GM23338 (cell line): ENCODE measurements around the gene FYN. TPM values are rescaled to one million over a fixed set of nuclear protein-coding genes. Genes with fewer than 3 reads are reported as not detected.

Experiments
- ATAC-seq: fragments of 200-7000 bp; cut with Tn5 transposase; 3 replicates; pipeline ENCODE4 v1.9.1; 2020
- DNase-seq: peaks from one replicate; pipeline ENCODE4 v3.0.0-alpha.2; 2015; ENCODE audit warnings: low spot score
- H2AFZ ChIP-seq: fragments of 200-600 bp; sonication (generic); 2 replicates; pipeline ENCODE4 v1.8.0; 2016; ENCODE audit warnings: antibody characterized with exemption, mild to moderate bottlenecking, moderate library complexity
- H3F3A ChIP-seq: fragments of 200-600 bp; sonication (generic); replicated peaks from 2 replicates; pipeline ENCODE4 v1.8.0; 2017; ENCODE audit warnings: antibody characterized with exemption, mixed run types, low read depth
- H3K27ac ChIP-seq: fragments of 200-600 bp; sonication (generic); 2 replicates; pipeline ENCODE4 v1.6.1; 2016; ENCODE audit warnings: low read depth
- H3K27me3 ChIP-seq: fragments of 200-600 bp; sonication (generic); 2 replicates; pipeline ENCODE4 v1.8.0; 2016; ENCODE audit warnings: mild to moderate bottlenecking, mixed run types, moderate library complexity; ENCODE audit not compliant: insufficient read depth
- H3K36me3 ChIP-seq: fragments of 200-600 bp; sonication (generic); 2 replicates; pipeline ENCODE4 v1.8.0; 2016; ENCODE audit warnings: mild to moderate bottlenecking; ENCODE audit not compliant: insufficient read depth
- H3K4me1 ChIP-seq: fragments of 200-600 bp; sonication (generic); 2 replicates; pipeline ENCODE4 v1.8.0; 2016; ENCODE audit warnings: mild to moderate bottlenecking, moderate library complexity; ENCODE audit not compliant: insufficient read depth
- H3K4me2 ChIP-seq: fragments of 200-600 bp; sonication (generic); 2 replicates; pipeline ENCODE4 v1.7.1; 2017; ENCODE audit warnings: mixed run types
- H3K4me3 ChIP-seq: fragments of 200-600 bp; sonication (generic); 2 replicates; pipeline ENCODE4 v1.6.1; 2016; ENCODE audit warnings: mixed run types
- H3K79me2 ChIP-seq: fragments of 200-600 bp; sonication (generic); replicated peaks from 2 replicates; pipeline ENCODE4 v1.8.0; 2017; ENCODE audit warnings: mild to moderate bottlenecking; ENCODE audit not compliant: insufficient read depth
- H3K9me2 ChIP-seq: fragments of 200-600 bp; sonication (generic); 2 replicates; pipeline ENCODE4 v1.8.0; 2017; ENCODE audit not compliant: insufficient read depth
- H4K20me1 ChIP-seq: fragments of 200-600 bp; sonication (generic); replicated peaks from 2 replicates; pipeline ENCODE4 v1.8.0; 2017; ENCODE audit warnings: mild to moderate bottlenecking; ENCODE audit not compliant: insufficient read depth
- H3K27ac Mint-ChIP-seq: 2 replicates; pipeline ENCODE4 v1.8.0; 2020; ENCODE audit warnings: inconsistent platforms, mild to moderate bottlenecking, moderate library complexity, mixed read lengths
- H3K27me3 Mint-ChIP-seq: 3 replicates; pipeline ENCODE4 v1.8.0; 2022; ENCODE audit warnings: low read depth, mild to moderate bottlenecking, moderate library complexity, mixed read lengths, inconsistent platforms; ENCODE audit not compliant: insufficient read depth, poor library complexity
- H3K36me3 Mint-ChIP-seq: 3 replicates; pipeline ENCODE4 v1.8.0; 2021; ENCODE audit warnings: low read depth, mild to moderate bottlenecking, inconsistent platforms, moderate library complexity, mixed read lengths
- H3K4me1 Mint-ChIP-seq: 3 replicates; pipeline ENCODE4 v1.8.0; 2020; ENCODE audit warnings: mild to moderate bottlenecking, inconsistent platforms, mixed read lengths
- H3K4me3 Mint-ChIP-seq: 3 replicates; pipeline ENCODE4 v1.8.0; 2021; ENCODE audit warnings: moderate library complexity, mild to moderate bottlenecking, inconsistent platforms, mixed read lengths
- H3K9me3 Mint-ChIP-seq: 3 replicates; pipeline ENCODE4 v1.8.0; 2020; ENCODE audit warnings: moderate library complexity, mild to moderate bottlenecking, inconsistent platforms, mixed read lengths
- CREB1 ChIP-seq: fragments of 250-450 bp; sonication (Bioruptor Pico); IDR thresholded peaks from 2 replicates; pipeline ENCODE4 v1.5.0; 2020; ENCODE audit warnings: low read depth, mild to moderate bottlenecking, moderate library complexity
- ETS1 ChIP-seq: IDR thresholded peaks from 2 replicates; pipeline ENCODE4 v1.6.1; 2016; ENCODE audit warnings: antibody characterized with exemption
- JUNB ChIP-seq: IDR thresholded peaks from one replicate; pipeline ENCODE4 v1.6.1; 2016; ENCODE audit warnings: antibody characterized with exemption; ENCODE audit not compliant: unreplicated experiment
- NANOG ChIP-seq: IDR thresholded peaks from 2 replicates; pipeline ENCODE4 v1.6.1; 2016; ENCODE audit warnings: antibody characterized with exemption, borderline replicate concordance
- REST ChIP-seq: IDR thresholded peaks from one replicate; pipeline ENCODE4 v1.6.1; 2018; ENCODE audit warnings: antibody characterized with exemption; ENCODE audit not compliant: unreplicated experiment
- polyA plus RNA-seq: library from polyadenylated mRNA; unstranded; fragments of >200 nt; fragmentation: Nextera tagmentation; extraction: Ambion mirVana; gene quantifications from 2 replicates; pipeline ENCODE4 v1.2.1, GENCODE V29; 2016
- total RNA-seq: library from RNA; depleted of rRNA; stranded (reverse); fragments of >200 nt; shearing (Covaris generic); gene quantifications from 2 replicates; pipeline ENCODE4 v1.2.3, GENCODE V29; 2014

FYN gene
- total and polyA plus RNA-seq, 2 experiments from 2014 or later, result 46.8 to 143 TPM

GRCh38 chr6:111914617-111915016, 41.4 kb upstream of the FYN start:
- Mint-ChIP-seq H3K27ac (no peak overlapping the region), H3K4me3 (no peak overlapping the region), H3K4me1 (peaks cover 3% of the 10 kb centered on the region; the same call in 1 of the 3 replicates), H3K36me3 (no peaks in the 10 kb centered on the region), H3K9me3 (no peaks in the 10 kb centered on the region; the same call in 2 of the 3 replicates), H3K27me3 (no peaks in the 10 kb centered on the region)
- H3K4me3 ChIP-seq, result no peak overlapping the region
- ATAC-seq, result no peak
- H3K4me1 ChIP-seq, result no peaks in the 10 kb centered on the region; the same call in 1 of the 2 replicates
- no peaks in the 10 kb centered on the region for H3K79me2 ChIP-seq
- H3K36me3 ChIP-seq, result no peaks in the 10 kb centered on the region
- no peak for TF ChIP-seq CREB1 (CRISPR knock-in tag)
- no peak for TF ChIP-seq JUNB
- TF ChIP-seq REST, result no peak
- no peak overlapping the region for H2AFZ ChIP-seq
- no peak for DNase-seq
- H3K27ac ChIP-seq, result no peak overlapping the region
- no peaks in the 10 kb centered on the region for H3F3A ChIP-seq
- no peaks in the 10 kb centered on the region for H3K27me3 ChIP-seq
- H3K9me2 ChIP-seq, result no peaks in the 10 kb centered on the region; the same call in 1 of the 2 replicates
- no peak overlapping the region for H3K4me2 ChIP-seq
- H4K20me1 ChIP-seq, result no peaks in the 10 kb centered on the region

- Mint-ChIP-seq H3K4me3 (no peak overlapping the region), H3K4me1 (peaks cover 13% of the 10 kb centered on the region), H3K27me3 (peaks cover 3% of the 10 kb centered on the region), H3K27ac (no peak overlapping the region), H3K9me3 (peaks cover 13% of the 10 kb centered on the region), H3K36me3 (peaks cover 9% of the 10 kb centered on the region; the same call in 2 of the 3 replicates)
- H3K4me1 ChIP-seq, result peaks cover 3% of the 10 kb centered on the region; the same call in 1 of the 2 replicates
- H3K79me2 ChIP-seq, result no peaks in the 10 kb centered on the region
- H3K27me3 ChIP-seq, result no peaks in the 10 kb centered on the region
- DNase-seq (no peak), ATAC-seq (no peak)
- H3K9me2 ChIP-seq, result no peaks in the 10 kb centered on the region; the same call in 1 of the 2 replicates
- no peak overlapping the region for H3K4me2 ChIP-seq
- no peaks in the 10 kb centered on the region for H4K20me1 ChIP-seq
- no peak overlapping the region for H3K27ac ChIP-seq
- no peaks in the 10 kb centered on the region for H3K36me3 ChIP-seq
- no peak for TF ChIP-seq NANOG
- TF ChIP-seq REST, result no peak
- TF ChIP-seq ETS1, result no peak
- no peak overlapping the region for H3K4me3 ChIP-seq
- no peaks in the 10 kb centered on the region for H3F3A ChIP-seq
- no peak overlapping the region for H2AFZ ChIP-seq
Measured at GRCh38 chr6:111912904-111913303, 39.7 kb upstream of the FYN start.
